ENCODE measurements around the gene SLC35F1. TPM values are rescaled to one million over a fixed set of nuclear protein-coding genes. Genes with fewer than 3 reads are reported as not detected.
A peak's percentile ranks its signal among the peaks of the same experiment; 100 is the strongest.

The SLC35F1 gene
- total and polyA plus RNA-seq, 2 experiments from 2014 or later, result not detected

DNA sequence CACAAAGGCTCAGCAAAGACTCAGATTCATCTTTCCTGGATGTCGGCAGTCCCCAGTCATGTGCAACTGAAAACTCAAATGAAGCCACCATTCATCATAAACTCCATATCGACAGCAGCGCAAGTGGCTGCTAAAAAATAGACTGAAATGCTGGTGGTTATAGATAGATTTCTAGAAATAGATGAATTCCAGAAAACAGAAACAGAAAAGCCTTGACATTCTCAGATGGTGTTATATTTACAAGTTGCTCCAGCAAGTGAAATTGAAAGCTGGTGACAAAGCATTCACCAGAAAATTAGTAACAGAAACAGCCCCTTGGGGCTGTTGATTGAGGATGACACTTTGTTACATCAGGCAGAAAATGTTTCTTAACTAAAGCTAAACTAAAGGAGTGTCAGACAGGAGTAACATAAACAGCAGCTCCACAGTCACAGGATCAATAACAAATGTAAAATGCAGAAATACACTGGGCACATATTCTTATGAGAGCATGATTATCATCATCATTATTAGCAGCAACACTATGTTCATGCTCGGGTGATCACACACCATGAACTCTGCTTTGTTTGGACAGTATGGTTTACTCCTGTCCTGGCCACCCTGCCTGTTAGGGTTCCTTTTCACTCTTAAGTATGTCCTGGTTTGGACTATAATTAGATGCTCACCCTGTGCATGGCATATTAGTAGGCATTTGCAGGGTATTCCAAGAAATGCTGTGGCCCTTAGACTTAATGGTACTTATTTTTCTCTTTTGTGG, 36.4 kb upstream of the SLC35F1 start:
- 45 to 52% methylated on average over 4 of the region's 4 CpGs for WGBS, 2 experiments (ENCODE audit: low coverage in 1 of 2, low lambda C conversion rate in 2 of 2, missing lambda C conversion rate in 2 of 2)
- Histone ChIP-seq H3K79me2 (ENCODE audit: insufficient read depth) (no peaks in the 10 kb centered on the region), H3K9me2 (ENCODE audit: insufficient read depth) (no peaks in the 10 kb centered on the region), H4K20me1 (ENCODE audit: insufficient read depth) (no peaks in the 10 kb centered on the region), H3K9me3 (ENCODE audit: low read depth) (no peaks in the 10 kb centered on the region), H3K27me3 (replicated peaks; ENCODE audit: insufficient read depth) (no peaks in the 10 kb centered on the region), H3K36me3 (ENCODE audit: low read depth) (no peaks in the 10 kb centered on the region), H3K4me1 (ENCODE audit: insufficient read depth) (no peaks in the 10 kb centered on the region), H3K4me2 (ENCODE audit: unreplicated experiment) (no peak overlapping the region), H3K27ac (no peak overlapping the region), H3F3A (ENCODE audit: insufficient read depth) (no peaks in the 10 kb centered on the region), H3K4me3 (no peak overlapping the region), H3K9ac (no peak overlapping the region), H2AFZ (no peak overlapping the region)
- DNase-seq, result no peak
- in situ Hi-C loops (cut with MboI), result no loop called here
- TF ChIP-seq EZH2phosphoT487 (IDR thresholded peaks at IDR 0.05; ENCODE audit: insufficient read depth, low read depth) (no peak), EZH2 (IDR thresholded peaks at IDR 0.05; ENCODE audit: insufficient read depth, poor library complexity, severe bottlenecking) (no peak)

DNA sequence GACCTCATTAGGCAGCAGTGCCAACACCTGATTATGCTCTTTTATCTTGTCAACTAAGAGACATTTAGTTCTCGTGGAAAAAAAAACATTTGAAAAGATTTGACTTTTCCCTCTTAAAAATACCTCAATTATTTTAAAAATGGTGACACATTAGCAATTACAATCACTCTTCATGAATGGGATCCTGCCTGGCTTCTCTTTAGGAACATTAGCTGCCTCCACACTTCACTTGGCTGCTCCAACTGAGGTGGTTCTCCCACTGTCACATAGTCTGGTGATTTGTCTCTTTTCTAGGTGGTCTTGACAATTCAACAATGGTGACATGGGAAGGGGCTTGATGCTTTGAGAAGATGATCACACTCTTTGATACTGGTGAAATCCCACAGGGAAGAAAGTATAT, 26.2 kb upstream of the SLC35F1 start:
- H3K9me3 ChIP-seq (ENCODE audit: low read depth), result no peaks in the 10 kb centered on the region
- no peak overlapping the region for H3K4me3 ChIP-seq
- no peak overlapping the region for H3K4me2 ChIP-seq (ENCODE audit: unreplicated experiment)
- H3K9me2 ChIP-seq (ENCODE audit: insufficient read depth), result no peaks in the 10 kb centered on the region
- no peaks in the 10 kb centered on the region for H4K20me1 ChIP-seq (ENCODE audit: insufficient read depth)
- no peaks in the 10 kb centered on the region for H3K4me1 ChIP-seq (ENCODE audit: insufficient read depth)
- no peaks in the 10 kb centered on the region for H3F3A ChIP-seq (ENCODE audit: insufficient read depth)
- H3K79me2 ChIP-seq (ENCODE audit: insufficient read depth), result no peaks in the 10 kb centered on the region
- TF ChIP-seq EZH2 (IDR thresholded peaks at IDR 0.05; ENCODE audit: insufficient read depth, poor library complexity, severe bottlenecking), result no peak
- TF ChIP-seq EZH2phosphoT487 (IDR thresholded peaks at IDR 0.05; ENCODE audit: insufficient read depth, low read depth), result no peak
- no peaks in the 10 kb centered on the region for H3K36me3 ChIP-seq (ENCODE audit: low read depth)
- no peaks in the 10 kb centered on the region for H3K27me3 ChIP-seq (replicated peaks; ENCODE audit: insufficient read depth)
- no peak overlapping the region for H3K9ac ChIP-seq
- no peak for DNase-seq
- H2AFZ ChIP-seq, result no peak overlapping the region
- in situ Hi-C loops (cut with MboI), result no loop called here
- H3K27ac ChIP-seq, result no peak overlapping the region
- WGBS, 2 experiments (ENCODE audit: low coverage in 1 of 2, low lambda C conversion rate in 2 of 2, missing lambda C conversion rate in 2 of 2), result 3% methylated on average over 1 of the region's 1 CpG

DNA sequence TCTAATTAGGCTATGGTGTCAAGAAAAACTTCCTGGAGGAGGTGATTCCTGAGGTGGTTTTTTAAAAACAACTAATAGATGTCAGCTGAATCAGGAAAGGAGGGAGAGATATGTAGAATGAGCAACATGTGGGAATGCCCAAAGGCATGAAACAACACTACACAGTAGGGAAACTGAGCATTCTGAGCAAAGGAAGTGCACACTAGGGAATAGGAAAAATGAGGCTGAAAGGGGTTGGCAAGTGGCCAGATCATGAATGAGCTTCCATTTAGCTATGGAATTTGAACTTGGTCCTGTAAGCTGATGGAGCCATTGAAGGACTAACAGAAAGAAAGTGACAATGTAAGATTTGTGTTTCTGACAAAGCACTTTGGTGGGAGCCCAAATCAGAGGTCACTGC, 16.9 kb upstream of the SLC35F1 start:
- H3K4me2 ChIP-seq (ENCODE audit: unreplicated experiment), result no peak overlapping the region
- no peak for TF ChIP-seq EZH2phosphoT487 (IDR thresholded peaks at IDR 0.05; ENCODE audit: insufficient read depth, low read depth)
- no peak for TF ChIP-seq EZH2 (IDR thresholded peaks at IDR 0.05; ENCODE audit: insufficient read depth, poor library complexity, severe bottlenecking)
- H3K9me3 ChIP-seq (ENCODE audit: low read depth), result no peaks in the 10 kb centered on the region
- H3K27ac ChIP-seq, result no peak overlapping the region
- H3K79me2 ChIP-seq (ENCODE audit: insufficient read depth), result no peaks in the 10 kb centered on the region
- H3K27me3 ChIP-seq (replicated peaks; ENCODE audit: insufficient read depth), result no peaks in the 10 kb centered on the region
- DNase-seq, result no peak
- in situ Hi-C loops (cut with MboI), result no loop called here
- no peak overlapping the region for H2AFZ ChIP-seq
- H3K36me3 ChIP-seq (ENCODE audit: low read depth), result no peaks in the 10 kb centered on the region
- H4K20me1 ChIP-seq (ENCODE audit: insufficient read depth), result no peaks in the 10 kb centered on the region
- no peak overlapping the region for H3K9ac ChIP-seq
- H3K4me1 ChIP-seq (ENCODE audit: insufficient read depth), result no peaks in the 10 kb centered on the region
- H3F3A ChIP-seq (ENCODE audit: insufficient read depth), result no peaks in the 10 kb centered on the region
- H3K9me2 ChIP-seq (ENCODE audit: insufficient read depth), result no peaks in the 10 kb centered on the region
- H3K4me3 ChIP-seq, result no peak overlapping the region

- in situ Hi-C loops (cut with MboI), result no loop called here
- Histone ChIP-seq H3K9me3 (ENCODE audit: low read depth) (no peaks in the 10 kb centered on the region), H3K27ac (no peak overlapping the region), H3K4me2 (ENCODE audit: unreplicated experiment) (no peak overlapping the region), H3K79me2 (ENCODE audit: insufficient read depth) (no peaks in the 10 kb centered on the region), H3K36me3 (ENCODE audit: low read depth) (no peaks in the 10 kb centered on the region), H4K20me1 (ENCODE audit: insufficient read depth) (peaks cover 3% of the 10 kb centered on the region; the same call in 1 of the 2 replicates), H3F3A (ENCODE audit: insufficient read depth) (no peaks in the 10 kb centered on the region), H3K4me1 (ENCODE audit: insufficient read depth) (no peaks in the 10 kb centered on the region), H2AFZ (no peak overlapping the region), H3K9me2 (ENCODE audit: insufficient read depth) (no peaks in the 10 kb centered on the region), H3K9ac (no peak overlapping the region), H3K27me3 (replicated peaks; ENCODE audit: insufficient read depth) (peaks cover 39% of the 10 kb centered on the region), H3K4me3 (no peak overlapping the region)
- WGBS, 2 experiments (ENCODE audit: low coverage in 1 of 2, low lambda C conversion rate in 2 of 2, missing lambda C conversion rate in 2 of 2), result 10 to 13% methylated on average over 14 of the region's 14 CpGs
- DNase-seq, result peak; percentile 47
- TF ChIP-seq EZH2 (IDR thresholded peaks at IDR 0.05; ENCODE audit: insufficient read depth, poor library complexity, severe bottlenecking) (peak; percentile 74), EZH2phosphoT487 (IDR thresholded peaks at IDR 0.05; ENCODE audit: insufficient read depth, low read depth) (no peak)
Observed at GRCh38 chr6:117906507-117906957, 532 bp upstream of the SLC35F1 start.
